ENCODE results near the gene CSPG4.
"Not testable (repeated sequence)": the region's sequence is repeated elsewhere in the genome, so short reads cannot be mapped to it uniquely, and the experiment has no call there.

The CSPG4 gene

GRCh38 chr15:75639191-75639708 lies 73.4 kb downstream of the CSPG4 start:
- Histone ChIP-seq H3K9me3 (no peaks in the 10 kb centered on the region), H3K36me3 (peaks cover 11% of the 10 kb centered on the region), H3K4me2 (peak overlapping the region; percentile 91), H4K20me1 (peaks cover 40% of the 10 kb centered on the region), H3K4me1 (peaks cover 53% of the 10 kb centered on the region), H3K9ac (peak overlapping the region; percentile 91), H3K4me3 (peak overlapping the region; percentile 83), H3K27ac (peak overlapping the region; percentile 96), H3K27me3 (no peaks in the 10 kb centered on the region)
- no peak for TF ChIP-seq Cebpa-rat (IDR thresholded peaks at IDR 0.05)

- H3K27me3 ChIP-seq, result no peaks in the 10 kb centered on the region
- no peak overlapping the region for H3K27ac ChIP-seq
- no peak for TF ChIP-seq Cebpa-rat (IDR thresholded peaks at IDR 0.05)
- H4K20me1 ChIP-seq, result peaks cover 40% of the 10 kb centered on the region
- H3K4me1 ChIP-seq, result peaks cover 50% of the 10 kb centered on the region
- peak overlapping the region; percentile 83 for H3K4me3 ChIP-seq
- no peaks in the 10 kb centered on the region for H3K9me3 ChIP-seq
- peak overlapping the region; percentile 91 for H3K9ac ChIP-seq
- peaks cover 11% of the 10 kb centered on the region for H3K36me3 ChIP-seq
- H3K4me2 ChIP-seq, result peak overlapping the region; percentile 91
Observed at GRCh38 chr15:75637245-75638009, 75.2 kb downstream of the CSPG4 start.

GRCh38 chr15:75636026-75636425 lies 76.6 kb downstream of the CSPG4 start:
- no peak overlapping the region for H3K27ac ChIP-seq
- H3K9me3 ChIP-seq, result no peaks in the 10 kb centered on the region
- peaks cover 11% of the 10 kb centered on the region for H3K36me3 ChIP-seq
- peak overlapping the region; percentile 91 for H3K4me2 ChIP-seq
- peaks cover 40% of the 10 kb centered on the region for H4K20me1 ChIP-seq
- peaks cover 43% of the 10 kb centered on the region for H3K4me1 ChIP-seq
- TF ChIP-seq Cebpa-rat (IDR thresholded peaks at IDR 0.05), result no peak
- H3K9ac ChIP-seq, result 0 out of 2 replicates have a peak overlapping the region, but pooled peaks have one; percentile 19
- no peaks in the 10 kb centered on the region for H3K27me3 ChIP-seq
- H3K4me3 ChIP-seq, result no peak overlapping the region

GRCh38 chr15:75633922-75634321 lies 78.7 kb downstream of the CSPG4 start:
- not testable (repeated sequence) for H3K9me3 ChIP-seq, H3K4me2 ChIP-seq, H3K27ac ChIP-seq, H3K4me3 ChIP-seq, H3K9ac ChIP-seq, H3K27me3 ChIP-seq
- Histone ChIP-seq H4K20me1 (peaks cover 31% of the 10 kb centered on the region), H3K36me3 (peaks cover 11% of the 10 kb centered on the region), H3K4me1 (peaks cover 57% of the 10 kb centered on the region)

GRCh38 chr15:75631935-75632334 lies 80.7 kb downstream of the CSPG4 start:
- TF ChIP-seq Cebpa-rat (IDR thresholded peaks at IDR 0.05), result no peak
- H3K4me3 ChIP-seq, result no peak overlapping the region
- no peak overlapping the region for H3K27ac ChIP-seq
- H3K4me1 ChIP-seq, result peaks cover 51% of the 10 kb centered on the region
- peaks cover 5% of the 10 kb centered on the region; the same call in 1 of the 2 replicates for H3K36me3 ChIP-seq
- peaks cover 11% of the 10 kb centered on the region for H4K20me1 ChIP-seq
- no peaks in the 10 kb centered on the region for H3K9me3 ChIP-seq
- no peaks in the 10 kb centered on the region for H3K27me3 ChIP-seq
- H3K4me2 ChIP-seq, result no peak overlapping the region
- H3K9ac ChIP-seq, result no peak overlapping the region

GRCh38 chr15:75625542-75626347 lies 86.9 kb downstream of the CSPG4 start, which contains the start of gene SNUPN:
SNUPN (minus strand) TSS chr15:75625725; CDS start chr15:75621051, 4,674 bp downstream.
- peak within 1 kb of the TSS; percentile 91 for H3K4me3 ChIP-seq
- peaks cover 15% of the 10 kb centered on the region for H3K36me3 ChIP-seq
- no peaks in the 10 kb centered on the region for H3K9me3 ChIP-seq
- peak within 1 kb of the TSS; percentile 97 for H3K9ac ChIP-seq
- H3K27me3 ChIP-seq, result no peaks in the 10 kb centered on the region
- no peak for TF ChIP-seq Cebpa-rat (IDR thresholded peaks at IDR 0.05)
- peaks cover 60% of the 10 kb centered on the region for H3K4me1 ChIP-seq
- H3K4me2 ChIP-seq, result peak within 1 kb of the TSS; percentile 85
- peaks cover 3% of the 10 kb centered on the region; the same call in 1 of the 2 replicates for H4K20me1 ChIP-seq
- H3K27ac ChIP-seq, result peak within 1 kb of the TSS; percentile 98
